Mesenchymal stem cell (in vitro differentiated cells and primary cell): ENCODE measurements around the gene OTOG.
"Not testable (repeated sequence)": the region's sequence is repeated elsewhere in the genome, so short reads cannot be mapped to it uniquely, and the experiment has no call there.

ENCODE experiments used
- DNase-seq: peaks from one replicate; pipeline ENCODE4 v3.0.0-alpha.2; 2013
- H2AFZ ChIP-seq: one replicate; pipeline ENCODE4 v1.6.1; 2013; ENCODE audit warnings: low read depth, mild to moderate bottlenecking, control low read depth, inconsistent platforms, low read length, moderate library complexity
- H2AK5ac ChIP-seq: 2 replicates; pipeline ENCODE4 v1.6.1; 2013; ENCODE audit warnings: low read length, moderate library complexity, mild to moderate bottlenecking, inconsistent platforms; ENCODE audit not compliant: severe bottlenecking
- H2BK120ac ChIP-seq: one replicate; pipeline ENCODE4 v1.6.1; 2013; ENCODE audit warnings: low read depth, mild to moderate bottlenecking, inconsistent platforms, low read length, moderate library complexity
- H2BK12ac ChIP-seq, 2 experiments: one replicate each; pipeline ENCODE4 v1.6.1; 2013; ENCODE audit warnings: inconsistent platforms in 2 of 2, low read length in 2 of 2, mild to moderate bottlenecking in 2 of 2, moderate library complexity in 2 of 2, control low read depth in 1 of 2
- H2BK15ac ChIP-seq: one replicate; pipeline ENCODE4 v1.6.1; 2013; ENCODE audit warnings: mild to moderate bottlenecking, low read depth, inconsistent platforms; ENCODE audit not compliant: poor library complexity, severe bottlenecking
- H2BK5ac ChIP-seq: 2 replicates; pipeline ENCODE4 v1.6.1; 2013; ENCODE audit warnings: low read depth, mild to moderate bottlenecking, low read length, control low read depth, inconsistent platforms; ENCODE audit not compliant: poor library complexity, severe bottlenecking
- H3K14ac ChIP-seq, 2 experiments: one replicate each; pipeline ENCODE4 v1.6.1; 2013; ENCODE audit warnings: inconsistent platforms in 2 of 2, low read length in 2 of 2, control low read depth in 1 of 2, mild to moderate bottlenecking in 1 of 2, moderate library complexity in 1 of 2
- H3K18ac ChIP-seq, 2 experiments: one replicate each; pipeline ENCODE4 v1.6.1; 2013; ENCODE audit warnings: inconsistent platforms in 2 of 2, low read length in 2 of 2, control low read depth in 1 of 2, low read depth in 1 of 2, mild to moderate bottlenecking in 1 of 2
- H3K23ac ChIP-seq, 2 experiments: one replicate each; pipeline ENCODE4 v1.6.1; 2013; ENCODE audit warnings: inconsistent platforms in 2 of 2, low read length in 2 of 2, mild to moderate bottlenecking in 2 of 2, moderate library complexity in 2 of 2, control low read depth in 1 of 2
- H3K27ac ChIP-seq: 2 replicates; pipeline ENCODE4 v1.5.1; 2013; ENCODE audit warnings: mild to moderate bottlenecking, moderate library complexity, low read length, control low read depth, inconsistent platforms; ENCODE audit not compliant: poor library complexity, severe bottlenecking
- H3K27me3 ChIP-seq, 2 experiments: 2 replicates each; pipeline versions ENCODE4 v1.6.1 to v1.7.0; 2013; ENCODE audit warnings: low read length in 2 of 2, mild to moderate bottlenecking in 2 of 2, moderate library complexity in 2 of 2, control low read depth in 1 of 2, inconsistent platforms in 1 of 2; ENCODE audit not compliant: control insufficient read depth in 1 of 2, insufficient read depth in 1 of 2
- H3K36me3 ChIP-seq, 2 experiments: 2 replicates each; pipeline versions ENCODE4 v1.6.1 to v1.7.0; 2013; ENCODE audit warnings: low read length in 2 of 2, control low read depth in 1 of 2, inconsistent platforms in 1 of 2, low read depth in 1 of 2, mild to moderate bottlenecking in 1 of 2; ENCODE audit not compliant: insufficient read depth in 2 of 2, control insufficient read depth in 1 of 2
- H3K4ac ChIP-seq, 2 experiments: one replicate each; pipeline ENCODE4 v1.6.1; 2013; ENCODE audit warnings: inconsistent platforms in 2 of 2, low read length in 2 of 2, mild to moderate bottlenecking in 2 of 2, moderate library complexity in 2 of 2, control low read depth in 1 of 2, low read depth in 1 of 2
- H3K4me1 ChIP-seq: 2 replicates; pipeline ENCODE4 v1.6.1; 2013; ENCODE audit warnings: low read depth, low read length, control low read depth; ENCODE audit not compliant: control insufficient read depth, insufficient read depth
- H3K4me2 ChIP-seq: 2 replicates; pipeline ENCODE4 v1.6.1; 2013; ENCODE audit warnings: low read length, mild to moderate bottlenecking, inconsistent platforms; ENCODE audit not compliant: poor library complexity, severe bottlenecking
- H3K4me3 ChIP-seq, 2 experiments: 2 replicates each; pipeline versions ENCODE4 v1.5.1 to v1.7.0; 2013; ENCODE audit warnings: low read length in 2 of 2, mild to moderate bottlenecking in 2 of 2, control low read depth in 1 of 2, low read depth in 1 of 2; ENCODE audit not compliant: insufficient read depth in 1 of 2
- H3K79me1 ChIP-seq: replicated peaks from 2 replicates; pipeline ENCODE4 v1.6.1; 2013; ENCODE audit warnings: mild to moderate bottlenecking, control low read depth, low read length, inconsistent platforms; ENCODE audit not compliant: poor library complexity, severe bottlenecking
- H3K9ac ChIP-seq: 2 replicates; pipeline ENCODE4 v1.7.0; 2013; ENCODE audit warnings: mild to moderate bottlenecking, low read length, moderate library complexity
- H3K9me3 ChIP-seq: 2 replicates; pipeline ENCODE4 v1.7.0; 2013; ENCODE audit warnings: mild to moderate bottlenecking, low read length; ENCODE audit not compliant: control insufficient read depth
- H4K8ac ChIP-seq: one replicate; pipeline ENCODE4 v1.6.1; 2013; ENCODE audit warnings: inconsistent platforms, mild to moderate bottlenecking, low read length, moderate library complexity
- H4K91ac ChIP-seq: one replicate; pipeline ENCODE4 v1.6.1; 2013; ENCODE audit warnings: mild to moderate bottlenecking, low read length, inconsistent platforms
- WGBS: methylation state at CpG from one replicate; pipeline ENCODE4 v1.1.7; 2013; ENCODE audit warnings: mixed read lengths; 5-methylcytosine and 5-hydroxymethylcytosine counted together

OTOG gene

GRCh38 chr11:17622711-17623110 lies 75.7 kb downstream of the OTOG start:
- DNase-seq, H2BK15ac ChIP-seq, H3K9ac ChIP-seq, H3K4me2 ChIP-seq, H3K4me3 ChIP-seq, H2AK5ac ChIP-seq, H3K27me3 ChIP-seq, H3K36me3 ChIP-seq, H3K18ac ChIP-seq, H2BK12ac ChIP-seq, H4K8ac ChIP-seq, H3K4ac ChIP-seq, H2AFZ ChIP-seq, H3K4me1 ChIP-seq, H2BK5ac ChIP-seq, H3K79me1 ChIP-seq, H2BK120ac ChIP-seq, H3K23ac ChIP-seq, H3K27ac ChIP-seq, H3K14ac ChIP-seq, H4K91ac ChIP-seq: not testable (repeated sequence)
- H3K9me3 ChIP-seq: peaks cover 28% of the 10 kb centered on the region
- 82% methylated on average over 3 of the region's 4 CpGs for WGBS

- no peak overlapping the region for H3K23ac ChIP-seq
- no peak overlapping the region for H4K91ac ChIP-seq
- H3K4ac ChIP-seq: no peak overlapping the region
- no peak overlapping the region for H3K4me2 ChIP-seq
- no peak overlapping the region for H3K27ac ChIP-seq
- no peaks in the 10 kb centered on the region for H3K36me3 ChIP-seq
- no peak overlapping the region for H2AFZ ChIP-seq
- no peak for DNase-seq
- no peak overlapping the region for H2BK12ac ChIP-seq
- H3K4me1 ChIP-seq: no peaks in the 10 kb centered on the region
- no peak overlapping the region for H3K14ac ChIP-seq
- H3K79me1 ChIP-seq: no peaks in the 10 kb centered on the region
- peaks cover 5 to 21% of the 10 kb centered on the region in 2 experiments for H3K27me3 ChIP-seq
- no peak overlapping the region for H2BK5ac ChIP-seq
- 77% methylated on average over 4 of the region's 5 CpGs for WGBS
- H2BK15ac ChIP-seq: no peak overlapping the region
- no peak overlapping the region for H2BK120ac ChIP-seq
- no peak overlapping the region for H3K4me3 ChIP-seq
- no peak overlapping the region for H3K18ac ChIP-seq
- H3K9me3 ChIP-seq: peaks cover 2% of the 10 kb centered on the region
- no peak overlapping the region for H4K8ac ChIP-seq
- H2AK5ac ChIP-seq: no peak overlapping the region
- H3K9ac ChIP-seq: no peak overlapping the region
These were observed 82.1 kb downstream of the OTOG start for GRCh38 chr11:17629113-17629512.

- Histone ChIP-seq H3K27me3 (peaks cover 5 to 21% of the 10 kb centered on the region in 2 experiments), H2BK5ac (no peak overlapping the region), H2BK12ac (no peak overlapping the region), H3K9me3 (no peaks in the 10 kb centered on the region), H3K36me3 (no peaks in the 10 kb centered on the region), H3K9ac (no peak overlapping the region), H2AFZ (no peak overlapping the region), H3K79me1 (no peaks in the 10 kb centered on the region), H3K23ac (no peak overlapping the region), H4K91ac (no peak overlapping the region), H3K4me2 (no peak overlapping the region), H2AK5ac (no peak overlapping the region), H3K18ac (no peak overlapping the region), H2BK15ac (no peak overlapping the region), H3K4me1 (no peaks in the 10 kb centered on the region), H3K4me3 (no peak overlapping the region), H4K8ac (no peak overlapping the region), H3K14ac (no peak overlapping the region), H2BK120ac (no peak overlapping the region), H3K4ac (no peak overlapping the region), H3K27ac (no peak overlapping the region)
- 85% methylated on average over 2 of the region's 2 CpGs for WGBS
- no peak for DNase-seq
These were observed 83.9 kb downstream of the OTOG start for GRCh38 chr11:17630936-17631335.

GRCh38 chr11:17631702-17632365 lies 84.8 kb downstream of the OTOG start:
- H3K36me3 ChIP-seq: no peaks in the 10 kb centered on the region
- no peak overlapping the region for H3K14ac ChIP-seq
- H3K18ac ChIP-seq: no peak overlapping the region
- no peak overlapping the region for H2BK15ac ChIP-seq
- peaks cover 5 to 25% of the 10 kb centered on the region in 2 experiments for H3K27me3 ChIP-seq
- H2BK12ac ChIP-seq: no peak overlapping the region
- no peak overlapping the region for H3K4me2 ChIP-seq
- H3K79me1 ChIP-seq: no peaks in the 10 kb centered on the region
- no peak overlapping the region for H3K4me3 ChIP-seq
- no peak for DNase-seq
- no peak overlapping the region for H3K9ac ChIP-seq
- H3K4me1 ChIP-seq: no peaks in the 10 kb centered on the region
- no peaks in the 10 kb centered on the region for H3K9me3 ChIP-seq
- H4K8ac ChIP-seq: no peak overlapping the region
- no peak overlapping the region for H2BK120ac ChIP-seq
- H3K4ac ChIP-seq: no peak overlapping the region
- H3K23ac ChIP-seq: no peak overlapping the region
- no peak overlapping the region for H2AK5ac ChIP-seq
- WGBS: 84% methylated on average over 18 of the region's 19 CpGs
- no peak overlapping the region for H3K27ac ChIP-seq
- H2AFZ ChIP-seq: no peak overlapping the region
- no peak overlapping the region for H2BK5ac ChIP-seq
- no peak overlapping the region for H4K91ac ChIP-seq
